ENCODE data around the gene NEURL1. TPM values are rescaled to one million over a fixed set of nuclear protein-coding genes. Genes with fewer than 3 reads are reported as not detected.

The NEURL1 gene
- total RNA-seq, 1 donor from 2014 or later = 0.93 TPM

GRCh38 chr10:103610083-103610472, 116.6 kb downstream of the NEURL1 start:
- no peak overlapping the region for H3K4me3 Mint-ChIP-seq
- intact Hi-C loops (cut with micrococcal nuclease) = no loop called here
- ChIA-PET CTCF (no interaction called here), POLR2A (no interaction called here)
- DNase-seq (no peak), ATAC-seq (ENCODE audit: low read depth) (no peak)
- H3K27ac Mint-ChIP-seq = no peak overlapping the region
- H3K27me3 Mint-ChIP-seq = no peaks in the 10 kb centered on the region
- peaks cover 42% of the 10 kb centered on the region for H3K36me3 Mint-ChIP-seq (ENCODE audit: low read depth)
- H3K4me1 Mint-ChIP-seq = no peaks in the 10 kb centered on the region
- TF ChIP-seq, protein P1, sequence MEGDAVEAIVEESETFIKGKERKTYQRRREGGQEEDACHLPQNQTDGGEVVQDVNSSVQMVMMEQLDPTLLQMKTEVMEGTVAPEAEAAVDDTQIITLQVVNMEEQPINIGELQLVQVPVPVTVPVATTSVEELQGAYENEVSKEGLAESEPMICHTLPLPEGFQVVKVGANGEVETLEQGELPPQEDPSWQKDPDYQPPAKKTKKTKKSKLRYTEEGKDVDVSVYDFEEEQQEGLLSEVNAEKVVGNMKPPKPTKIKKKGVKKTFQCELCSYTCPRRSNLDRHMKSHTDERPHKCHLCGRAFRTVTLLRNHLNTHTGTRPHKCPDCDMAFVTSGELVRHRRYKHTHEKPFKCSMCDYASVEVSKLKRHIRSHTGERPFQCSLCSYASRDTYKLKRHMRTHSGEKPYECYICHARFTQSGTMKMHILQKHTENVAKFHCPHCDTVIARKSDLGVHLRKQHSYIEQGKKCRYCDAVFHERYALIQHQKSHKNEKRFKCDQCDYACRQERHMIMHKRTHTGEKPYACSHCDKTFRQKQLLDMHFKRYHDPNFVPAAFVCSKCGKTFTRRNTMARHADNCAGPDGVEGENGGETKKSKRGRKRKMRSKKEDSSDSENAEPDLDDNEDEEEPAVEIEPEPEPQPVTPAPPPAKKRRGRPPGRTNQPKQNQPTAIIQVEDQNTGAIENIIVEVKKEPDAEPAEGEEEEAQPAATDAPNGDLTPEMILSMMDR (IDR thresholded peaks at IDR 0.05) = no peak
- no peaks in the 10 kb centered on the region for H3K9me3 Mint-ChIP-seq

GRCh38 chr10:103610921-103611511, 117.5 kb downstream of the NEURL1 start:
- H3K4me3 Mint-ChIP-seq = no peak overlapping the region
- peaks cover 41% of the 10 kb centered on the region for H3K36me3 Mint-ChIP-seq (ENCODE audit: low read depth)
- POLR2A ChIA-PET = no interaction called here
- ATAC-seq (ENCODE audit: low read depth) (no peak), DNase-seq (no peak)
- intact Hi-C loops (cut with micrococcal nuclease) = no loop called here
- H3K4me1 Mint-ChIP-seq = no peaks in the 10 kb centered on the region
- H3K27me3 Mint-ChIP-seq = no peaks in the 10 kb centered on the region
- TF ChIP-seq, protein P1 (IDR thresholded peaks at IDR 0.05) = no peak
- no peaks in the 10 kb centered on the region for H3K9me3 Mint-ChIP-seq
- H3K27ac Mint-ChIP-seq = no peak overlapping the region
- CTCF ChIA-PET = interaction anchor here (1.8 kb wide), 1 partner anchor 75 kb away, joined by 9 read pairs; no protein-coding TSS in a partner anchor

GRCh38 chr10:103612462-103613365, 119.2 kb downstream of the NEURL1 start:
- Mint-ChIP-seq H3K4me3 (no peak overlapping the region), H3K27me3 (no peaks in the 10 kb centered on the region), H3K27ac (no peak overlapping the region), H3K4me1 (no peaks in the 10 kb centered on the region), H3K9me3 (no peaks in the 10 kb centered on the region), H3K36me3 (ENCODE audit: low read depth) (peaks cover 49% of the 10 kb centered on the region)
- DNase-seq (no peak), ATAC-seq (ENCODE audit: low read depth) (no peak)
- CTCF ChIA-PET = no interaction called here
- intact Hi-C loops (cut with micrococcal nuclease) = no loop called here
- POLR2A ChIA-PET = interaction anchor here (0.7 kb wide), 1 partner anchor 28 kb away, joined by 7 read pairs; no protein-coding TSS in a partner anchor
- TF ChIP-seq, protein P1 (IDR thresholded peaks at IDR 0.05) = no peak

- POLR2A ChIA-PET = no interaction called here
- no peak for DNase-seq
- H3K4me3 Mint-ChIP-seq = no peak overlapping the region
- intact Hi-C loops (cut with micrococcal nuclease) = no loop called here
- ATAC-seq (ENCODE audit: low read depth) = no peak
- H3K27me3 Mint-ChIP-seq = no peaks in the 10 kb centered on the region
- H3K4me1 Mint-ChIP-seq = no peaks in the 10 kb centered on the region
- peaks cover 46% of the 10 kb centered on the region for H3K36me3 Mint-ChIP-seq (ENCODE audit: low read depth)
- H3K27ac Mint-ChIP-seq = no peak overlapping the region
- TF ChIP-seq, protein P1 (IDR thresholded peaks at IDR 0.05) = no peak
- H3K9me3 Mint-ChIP-seq = no peaks in the 10 kb centered on the region
- CTCF ChIA-PET = no interaction called here
Observed at GRCh38 chr10:103613616-103614015, 120.1 kb downstream of the NEURL1 start.
